NCI-H82 treated with DMSO at 0.1 percent for 48 hours (cell line): ENCODE results near the gene MXRA7.
"Not testable (repeated sequence)": the region's sequence is repeated elsewhere in the genome, so short reads cannot be mapped to it uniquely, and the experiment has no call there.

ENCODE experiments used
- DNase-seq: peaks from one replicate; lab custom pipeline; 2025; ENCODE audit not compliant: unreplicated experiment; lab: John Stamatoyannopoulos, UW

Gene MXRA7

DNA sequence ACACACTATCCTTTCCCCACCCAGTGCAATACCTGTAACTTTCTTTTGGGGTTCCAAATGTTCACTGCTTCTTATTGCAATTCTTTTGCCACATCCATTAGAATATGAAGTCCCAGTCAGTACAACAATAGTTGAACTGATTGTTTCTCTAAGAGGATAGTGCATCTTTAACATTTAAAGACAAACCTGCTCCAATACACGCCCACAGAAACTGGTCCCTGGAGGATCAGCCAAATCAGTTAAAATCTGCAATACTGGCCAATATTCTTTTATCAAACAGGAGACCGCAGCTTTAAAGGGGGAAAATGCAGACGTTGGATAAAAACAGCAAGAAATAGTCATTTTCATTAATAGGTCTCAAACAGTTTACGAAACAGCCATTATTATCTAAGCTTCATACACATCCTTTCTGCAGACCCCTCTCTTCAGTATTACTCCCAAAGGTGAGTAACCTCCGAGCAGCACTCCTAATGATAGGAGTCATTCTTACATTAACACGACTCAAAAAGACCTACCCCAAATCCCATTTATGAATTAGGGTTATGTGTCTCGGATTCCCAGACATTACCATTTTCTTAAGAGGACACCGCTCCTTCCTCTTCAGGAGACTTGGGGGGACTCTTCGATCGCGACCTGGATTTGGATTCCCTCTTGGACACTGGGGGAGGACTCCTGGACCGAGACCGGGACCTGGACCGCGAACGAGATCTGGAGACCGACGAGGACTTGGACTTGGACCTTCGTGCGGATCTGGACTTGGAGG lies 25.0 kb upstream of the MXRA7 start:
- no peak for DNase-seq

DNA sequence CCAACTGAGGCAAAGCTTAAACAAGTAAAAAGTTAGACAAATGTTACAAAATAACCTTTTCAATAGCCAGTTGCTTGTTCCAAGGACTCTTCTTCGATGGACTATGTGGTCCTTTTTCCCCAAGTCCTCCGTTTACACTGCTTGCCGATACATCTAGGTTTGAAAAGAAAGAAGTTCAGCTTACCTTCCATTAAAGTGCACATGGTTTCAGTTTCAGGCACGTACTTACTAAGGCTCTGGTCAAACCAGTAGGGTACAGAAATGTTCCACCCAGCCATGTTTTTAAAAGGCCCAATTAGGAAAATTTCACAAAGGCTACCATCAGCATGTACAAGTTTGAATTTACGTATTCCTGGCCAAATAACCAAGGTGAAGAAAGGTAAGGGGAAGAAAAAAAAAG lies 24.2 kb upstream of the MXRA7 start:
- DNase-seq: no peak

DNA sequence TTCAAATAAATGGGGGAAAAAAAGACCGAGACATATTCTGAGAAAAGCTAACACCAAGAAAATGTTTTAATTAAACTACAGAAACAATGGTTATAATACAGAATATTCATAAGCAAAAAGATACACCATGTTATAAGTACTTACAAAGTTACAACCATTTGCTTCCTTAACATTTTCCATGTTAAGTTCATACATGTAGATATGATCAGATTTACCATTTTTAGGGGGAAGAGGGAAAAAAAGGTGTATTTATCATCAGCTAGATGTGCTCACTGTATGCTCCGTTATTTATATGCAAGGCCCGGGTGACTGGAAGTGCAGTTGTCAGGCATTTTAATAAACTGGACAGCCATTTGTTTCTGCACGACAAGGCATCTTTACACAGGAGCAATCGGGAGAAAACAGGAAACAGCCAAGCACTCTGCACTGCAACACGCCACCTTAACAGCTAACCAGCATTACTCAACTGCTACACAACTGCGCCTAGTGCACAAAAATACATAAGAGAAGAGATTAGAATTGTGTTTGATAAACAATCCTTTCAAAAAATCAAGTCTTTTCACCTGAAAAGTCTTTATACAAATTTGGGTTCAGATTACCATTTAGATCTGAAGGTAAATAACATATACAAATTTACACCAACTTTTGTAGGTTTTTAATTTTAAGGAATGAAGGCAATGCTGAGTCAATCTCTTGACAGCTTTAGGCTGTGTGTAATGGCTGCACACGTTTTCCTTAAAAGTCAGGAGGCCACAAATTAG lies 23.5 kb upstream of the MXRA7 start:
- DNase-seq: no peak

DNA sequence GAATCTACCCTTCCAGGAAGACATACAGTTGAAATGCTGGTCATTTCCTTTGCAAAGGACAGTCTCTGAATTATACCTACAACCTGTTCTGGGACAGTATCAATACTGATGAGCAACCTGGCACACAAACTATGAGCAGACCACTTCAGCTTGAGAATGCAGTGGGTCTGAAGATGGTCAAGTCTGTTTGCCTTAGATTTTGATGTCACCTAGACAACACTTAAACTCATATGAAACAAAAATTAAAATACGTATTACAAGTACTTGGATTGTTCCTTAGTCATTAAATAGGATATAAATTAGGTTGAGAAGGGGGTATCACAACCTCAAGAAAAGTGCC lies 22.8 kb upstream of the MXRA7 start:
- no peak for DNase-seq

DNA sequence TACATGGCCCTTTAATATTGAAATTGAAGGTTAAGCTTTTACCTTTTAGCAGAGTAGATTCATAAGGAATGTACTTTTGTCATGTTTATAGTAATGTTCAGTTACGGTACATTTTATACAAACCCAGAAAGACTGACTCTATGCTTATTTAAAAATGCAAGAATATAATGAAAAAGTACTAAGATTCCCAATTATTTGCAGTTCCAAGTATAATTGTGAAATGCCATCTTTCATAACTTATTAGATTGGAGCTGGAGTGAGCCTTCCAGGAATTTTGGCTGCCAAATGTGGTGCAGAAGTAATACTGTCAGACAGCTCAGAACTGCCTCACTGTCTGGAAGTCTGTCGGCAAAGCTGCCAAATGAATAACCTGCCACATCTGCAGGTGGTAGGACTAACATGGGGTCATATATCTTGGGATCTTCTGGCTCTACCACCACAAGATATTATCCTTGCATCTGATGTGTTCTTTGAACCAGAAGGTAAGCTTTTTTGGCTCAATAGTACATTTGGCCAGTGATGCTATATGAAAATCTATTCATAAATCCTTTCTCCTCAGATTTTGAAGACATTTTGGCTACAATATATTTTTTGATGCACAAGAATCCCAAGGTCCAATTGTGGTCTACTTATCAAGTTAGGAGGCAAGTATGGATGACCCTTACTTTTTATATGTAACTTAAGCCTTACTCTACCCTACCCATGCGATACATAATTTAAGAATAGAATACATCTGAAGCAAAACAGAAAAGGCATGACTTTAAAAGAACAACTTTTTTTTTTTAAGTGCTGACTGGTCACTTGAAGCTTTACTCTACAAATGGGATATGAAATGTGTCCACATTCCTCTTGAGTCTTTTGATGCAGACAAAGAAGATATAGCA lies 22.2 kb upstream of the MXRA7 start:
- DNase-seq: no peak

DNA sequence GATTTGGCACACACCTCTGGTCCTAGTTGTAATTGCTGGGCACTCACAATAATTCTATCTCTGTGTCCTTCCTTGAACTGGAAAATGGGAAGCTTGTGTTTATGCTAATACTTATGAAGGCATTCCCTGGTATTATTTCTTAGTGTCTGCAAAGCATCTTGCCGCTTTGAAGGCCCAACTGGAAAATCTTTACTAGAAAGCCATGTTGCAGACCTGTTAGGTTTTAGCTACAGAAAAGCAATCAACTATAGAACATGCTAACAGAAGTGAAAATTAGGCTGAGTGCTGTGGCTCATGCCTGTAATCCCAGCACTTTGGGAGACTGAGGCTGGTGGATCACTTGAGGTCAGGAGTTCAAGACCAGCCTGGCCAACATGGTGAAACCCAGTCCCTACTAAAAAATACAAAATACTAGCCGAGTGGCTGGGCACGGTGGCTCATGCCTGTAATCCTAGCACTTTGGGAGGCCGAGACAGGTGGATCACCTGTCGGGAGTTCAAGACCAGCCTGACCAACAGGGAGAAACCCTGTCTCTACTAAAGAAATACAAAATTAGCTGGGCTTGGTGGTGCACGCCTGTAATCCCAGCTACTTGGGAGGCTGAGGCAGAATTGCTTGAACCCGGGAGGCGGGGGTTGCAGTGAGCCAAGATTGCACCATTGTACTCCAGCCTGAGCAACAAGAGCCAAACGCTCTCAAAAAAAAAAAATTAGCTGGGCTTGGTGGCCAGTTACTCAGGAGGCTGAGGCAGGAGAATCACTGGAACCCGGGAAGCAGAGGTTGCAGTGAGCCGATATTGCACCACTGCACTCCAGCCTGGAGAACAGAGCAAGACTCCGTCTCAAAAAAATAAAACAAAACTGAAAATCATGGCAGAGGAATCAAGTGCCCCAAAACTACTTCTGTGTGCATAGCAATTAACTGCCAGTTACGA lies 21.3 kb upstream of the MXRA7 start:
- DNase-seq: not testable (repeated sequence)

DNA sequence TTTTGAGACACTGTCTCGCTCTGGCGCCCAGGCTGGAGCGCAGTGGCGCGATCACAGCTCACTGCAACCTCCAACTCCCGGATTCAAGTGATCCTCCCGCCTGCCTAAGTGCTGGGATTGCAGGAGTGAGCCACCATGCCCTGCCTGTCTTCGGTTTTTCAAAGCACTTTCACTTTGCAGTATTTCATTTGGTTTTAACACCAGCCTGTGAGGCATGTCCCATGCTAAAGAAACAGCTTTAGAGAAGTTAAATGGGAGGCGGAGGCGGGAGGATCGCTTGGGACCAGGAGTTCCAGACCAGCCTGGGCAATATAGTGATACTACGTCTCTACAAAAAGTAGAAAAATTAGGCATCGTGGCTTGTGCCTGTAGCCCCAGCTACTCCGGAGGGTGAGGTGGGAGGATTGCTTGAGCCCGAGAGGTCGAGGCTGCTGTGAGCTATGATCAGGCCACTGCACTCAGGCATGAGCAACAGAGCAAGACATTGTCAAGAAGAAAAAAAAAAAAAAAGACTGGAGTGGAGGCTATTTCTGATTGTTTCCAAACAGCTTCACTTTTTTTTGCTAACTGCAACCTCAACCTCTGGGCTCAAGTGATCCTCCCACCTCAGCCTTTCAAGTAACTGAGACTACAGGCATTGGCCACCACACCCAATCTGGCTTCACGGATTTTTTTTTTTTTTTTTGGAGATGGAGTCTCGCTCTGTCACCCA lies 17.1 kb upstream of the MXRA7 start:
- no peak for DNase-seq

DNA sequence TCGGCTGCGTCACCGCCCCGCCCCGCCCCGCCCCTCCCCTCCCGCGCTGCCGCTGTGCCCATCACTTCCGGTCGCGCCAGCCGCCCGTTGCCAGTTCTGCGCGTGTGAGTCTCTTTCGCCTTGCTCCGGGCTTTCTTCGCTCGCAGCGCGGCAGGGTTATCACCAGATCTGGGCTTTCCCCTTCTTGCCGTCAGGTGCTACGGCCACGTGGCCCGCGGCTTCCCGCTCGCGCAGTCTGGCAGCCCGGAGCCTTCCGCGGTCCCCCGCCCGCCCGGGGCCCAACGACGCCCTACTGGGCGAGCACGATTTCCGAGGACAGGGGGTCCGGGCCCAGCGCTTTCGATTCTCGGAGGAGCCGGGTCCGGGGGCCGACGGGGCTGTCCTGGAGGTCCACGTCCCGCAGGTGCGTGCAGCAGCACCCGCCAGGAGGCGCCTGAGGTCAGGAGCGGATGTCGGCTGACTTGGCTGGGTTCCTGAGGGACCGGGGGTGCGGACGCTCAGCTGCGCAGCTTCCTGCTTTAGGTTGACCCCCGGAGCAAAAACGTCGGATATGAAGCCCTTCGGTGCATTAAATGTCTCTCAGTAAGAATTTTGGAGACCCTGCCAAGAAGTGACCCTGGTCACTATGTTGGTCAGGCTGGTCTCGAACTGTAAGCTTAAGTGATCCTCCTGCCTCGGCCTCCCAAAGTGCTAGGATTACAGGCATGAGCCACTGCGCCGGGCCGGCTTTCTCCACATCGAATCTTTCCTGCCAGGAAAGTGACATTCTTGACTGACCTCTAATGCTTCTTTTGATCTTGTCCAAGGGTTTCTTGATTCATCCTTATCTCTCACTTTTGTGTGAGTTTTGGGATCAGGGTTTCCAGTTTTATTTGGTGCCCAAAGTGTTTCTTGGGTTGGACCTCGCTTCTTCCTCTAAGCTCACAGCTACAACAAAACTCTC lies 16.3 kb upstream of the MXRA7 start, which contains the start of gene METTL23:
Gene METTL23, plus strand, starts transcription at position 64 of the 943 bp plus-strand sequence. CDS start 2,872 bp downstream, outside the sequence.
- DNase-seq: no peak

DNA sequence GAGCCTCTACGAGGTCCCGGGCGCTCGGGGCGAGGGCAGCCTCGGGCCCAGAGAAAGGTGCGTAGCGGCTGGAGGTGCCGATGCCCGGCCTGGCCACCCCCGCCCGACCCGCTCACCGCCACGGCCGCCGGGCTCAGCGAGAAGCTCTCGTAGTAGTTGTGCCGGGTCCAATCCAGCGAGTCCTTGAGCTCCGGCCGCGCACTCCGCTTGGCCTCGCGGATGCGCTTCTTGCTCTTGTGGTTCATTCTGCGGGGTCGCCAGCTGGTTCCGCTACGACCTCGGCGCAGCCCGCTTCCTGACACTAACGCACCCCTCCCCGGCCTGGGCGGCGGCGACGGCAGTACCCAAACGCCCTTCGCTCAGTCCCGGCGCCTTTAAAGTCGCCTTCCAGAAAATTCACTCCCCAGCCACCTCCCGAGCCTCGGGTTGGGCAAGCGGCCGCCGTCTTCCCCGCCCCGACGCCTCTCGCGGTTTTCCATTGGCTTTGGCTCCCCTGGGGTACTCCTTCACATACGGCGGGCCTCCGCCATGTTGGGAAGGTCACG lies 15.5 kb upstream of the MXRA7 start, which contains the start of gene JMJD6:
Gene JMJD6, minus strand, starts transcription at position 376 of the 545 bp plus-strand sequence. Its CDS starts 131 bp downstream, at position 245.
- peak; percentile 95 for DNase-seq

DNA sequence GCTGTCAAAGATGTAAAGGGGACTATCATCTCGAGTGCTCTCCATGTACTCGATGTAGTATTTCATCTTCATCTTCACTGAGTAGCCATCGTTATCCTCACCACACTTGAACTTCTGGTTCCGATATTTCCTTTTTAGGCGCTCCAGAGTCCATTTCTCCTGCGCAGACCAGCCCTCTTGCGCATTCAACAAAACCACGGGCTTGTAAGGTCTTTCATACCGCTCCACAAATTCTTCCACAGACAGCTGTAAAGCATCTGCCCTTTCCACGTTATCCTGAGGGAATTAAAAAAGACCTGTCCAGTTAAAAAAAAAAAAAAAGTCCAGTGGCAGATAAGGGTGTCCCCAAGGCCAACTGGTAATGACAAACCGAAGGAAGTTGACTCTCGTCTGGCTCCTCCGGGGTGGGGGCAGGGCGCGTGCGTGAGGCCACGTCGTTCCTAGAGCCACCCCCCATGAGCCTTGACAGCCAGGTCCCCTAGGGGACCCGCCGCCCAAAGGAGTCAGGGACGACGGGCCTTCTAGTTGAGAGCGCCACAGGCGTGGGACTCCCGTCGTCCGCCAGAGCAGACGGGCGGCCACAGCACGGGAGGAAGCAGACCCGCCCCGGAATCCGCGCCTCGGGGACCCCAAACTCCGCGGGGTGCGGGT lies 14.9 kb upstream of the MXRA7 start:
- no peak for DNase-seq

DNA sequence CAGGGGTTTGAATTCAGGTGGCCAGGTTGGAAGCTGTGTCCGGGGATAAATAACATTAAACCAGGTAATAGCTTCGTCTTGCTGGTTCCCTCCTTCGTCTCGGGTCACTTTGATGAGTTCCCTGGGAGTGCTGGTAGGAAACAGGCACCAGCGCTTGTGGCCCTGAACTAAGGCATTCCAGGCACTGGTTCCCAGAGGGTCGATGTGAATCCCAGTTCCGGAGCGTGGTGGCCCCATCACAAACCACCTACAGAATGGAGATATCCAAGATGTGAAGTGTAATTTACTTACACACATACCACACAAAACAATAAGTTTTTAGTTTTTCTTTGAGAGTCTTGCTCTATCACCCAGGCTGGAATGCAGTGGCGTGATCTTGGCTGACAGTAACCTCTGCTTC lies 13.0 kb upstream of the MXRA7 start:
- DNase-seq: no peak

DNA sequence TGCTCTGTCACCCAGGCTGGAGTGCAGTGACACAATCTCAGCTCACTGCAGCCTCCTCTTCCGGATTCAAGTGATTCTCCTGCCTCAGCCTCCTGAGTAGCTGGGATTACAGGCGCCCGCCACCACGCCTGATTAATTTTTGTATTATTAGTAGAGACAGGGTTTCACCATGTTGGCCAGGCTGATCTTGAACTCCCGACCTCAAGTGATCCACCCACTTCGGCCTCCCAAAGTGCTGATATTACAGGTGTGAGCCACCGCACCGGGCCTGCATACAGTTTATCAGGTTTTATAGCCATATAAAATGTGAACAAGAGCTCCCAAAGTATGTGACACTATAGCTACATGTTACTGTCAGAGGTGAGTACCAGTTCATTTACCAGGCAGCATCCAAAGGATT lies 12.2 kb upstream of the MXRA7 start:
- not testable (repeated sequence) for DNase-seq

DNA sequence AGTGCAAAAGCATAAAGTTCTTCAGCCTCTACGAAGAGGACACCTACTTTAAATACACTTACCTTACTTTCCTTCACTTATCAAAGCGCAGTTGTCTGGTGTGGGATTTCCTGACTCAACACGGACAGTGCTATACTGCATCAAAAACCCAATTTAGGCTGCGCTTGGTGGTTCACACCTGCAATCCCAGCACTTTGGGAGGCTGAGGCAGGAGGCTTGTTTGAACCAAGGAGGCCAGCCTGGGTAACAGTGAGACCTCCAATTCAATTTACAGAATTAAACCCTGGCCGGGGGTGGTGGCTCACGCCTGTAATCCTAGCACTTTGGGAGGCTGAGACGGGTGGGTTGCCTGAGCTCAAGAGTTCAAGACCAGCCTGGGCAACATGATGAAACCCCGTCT lies 11.5 kb upstream of the MXRA7 start:
- no peak for DNase-seq

DNA sequence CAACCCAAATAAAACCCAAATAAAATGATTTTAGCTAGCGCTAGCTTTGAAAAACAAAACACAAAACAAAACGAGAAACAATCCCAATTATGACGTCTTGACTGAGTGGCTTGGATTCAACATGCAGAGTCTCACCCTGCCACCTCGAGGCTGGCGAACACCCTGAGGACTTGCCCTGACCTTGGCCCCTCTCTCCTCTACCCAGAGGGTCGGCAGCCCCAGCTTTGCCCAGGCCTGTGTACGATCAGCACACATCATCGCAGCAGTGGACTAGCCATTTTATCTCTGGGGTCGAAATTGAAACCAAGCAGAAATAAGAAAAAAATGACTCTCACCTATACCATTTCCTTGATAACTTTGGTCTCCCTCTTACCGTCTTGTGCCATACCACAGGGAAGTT lies 10.7 kb upstream of the MXRA7 start:
- DNase-seq: no peak

DNA sequence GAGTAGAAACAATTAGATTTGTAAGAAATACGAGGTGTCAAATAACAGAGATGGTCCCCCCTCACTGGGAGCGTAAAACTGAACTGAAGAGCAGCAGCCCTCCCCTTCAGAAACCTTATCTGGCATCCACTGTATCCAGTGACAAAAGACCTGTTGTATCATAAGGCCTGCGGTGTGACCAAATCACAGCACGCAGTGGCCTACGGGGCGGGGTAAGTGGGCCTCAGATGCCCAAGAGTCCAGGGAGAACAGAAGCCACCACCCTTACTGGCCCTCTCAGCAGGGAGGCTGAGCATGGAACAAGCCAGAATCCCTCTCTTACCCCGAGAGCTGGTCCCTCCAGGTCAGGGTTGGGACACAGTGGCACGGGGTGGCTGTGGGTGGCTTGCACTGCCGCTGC lies 10.2 kb upstream of the MXRA7 start:
- no peak for DNase-seq

DNA sequence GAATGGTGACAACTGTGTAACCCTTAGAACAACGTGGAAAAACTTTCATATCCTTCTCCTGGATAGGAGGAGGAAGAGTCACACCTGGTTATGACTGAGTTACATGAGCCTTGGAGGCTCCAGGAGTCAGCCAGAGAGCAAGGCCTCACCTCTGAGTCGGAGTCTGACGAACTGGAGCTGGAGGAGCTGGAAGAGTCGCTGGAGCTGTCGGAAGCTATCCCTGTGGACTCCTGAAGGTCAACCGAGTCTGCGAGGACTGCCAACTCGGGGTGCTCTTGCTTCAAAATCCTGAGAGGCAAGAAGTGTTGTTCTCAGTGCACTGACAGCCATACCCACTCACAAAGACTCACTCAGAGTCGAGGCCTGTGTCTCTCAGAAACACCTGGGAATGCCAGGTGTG lies 9.4 kb upstream of the MXRA7 start:
- no peak for DNase-seq

DNA sequence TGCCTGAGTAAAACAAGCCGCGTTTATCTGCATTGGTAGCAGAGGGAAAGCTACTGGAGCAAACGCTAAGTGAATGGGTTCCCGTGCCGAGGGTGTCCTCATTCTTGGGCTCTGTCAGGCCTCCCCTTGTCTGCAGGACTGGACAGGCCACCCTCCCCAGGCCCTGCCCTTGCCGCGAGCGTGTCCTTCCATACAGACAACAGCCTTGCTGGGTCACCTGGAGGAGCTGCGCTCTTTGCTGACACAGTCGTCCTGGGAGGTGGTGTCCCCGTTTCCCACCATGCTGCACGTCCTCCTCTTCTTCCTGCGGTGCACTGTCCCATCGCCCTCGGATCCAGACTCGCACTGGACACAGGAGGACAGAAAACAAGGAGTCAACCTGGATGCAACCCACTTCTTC lies 7.8 kb upstream of the MXRA7 start:
- no peak for DNase-seq

DNA sequence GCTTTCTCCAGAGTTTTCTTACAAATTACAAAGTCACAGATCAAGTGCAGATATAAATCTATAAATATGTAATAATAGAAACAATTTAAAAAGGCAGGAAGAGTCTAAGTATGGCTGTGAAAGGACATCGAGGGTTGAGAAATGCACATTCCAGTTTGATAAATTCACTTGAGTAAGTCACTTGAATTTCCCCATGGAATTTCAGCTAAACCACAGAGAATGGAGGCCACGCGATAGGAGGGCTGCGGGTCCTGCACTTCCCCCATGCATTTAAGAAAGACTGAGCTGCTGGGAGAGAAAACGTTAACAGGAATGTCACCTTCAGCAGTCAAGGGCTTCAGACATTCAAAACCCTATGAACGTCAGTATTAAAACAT lies 6.1 kb upstream of the MXRA7 start:
- DNase-seq: no peak
